ENCODE results near the gene CA4.

DNA sequence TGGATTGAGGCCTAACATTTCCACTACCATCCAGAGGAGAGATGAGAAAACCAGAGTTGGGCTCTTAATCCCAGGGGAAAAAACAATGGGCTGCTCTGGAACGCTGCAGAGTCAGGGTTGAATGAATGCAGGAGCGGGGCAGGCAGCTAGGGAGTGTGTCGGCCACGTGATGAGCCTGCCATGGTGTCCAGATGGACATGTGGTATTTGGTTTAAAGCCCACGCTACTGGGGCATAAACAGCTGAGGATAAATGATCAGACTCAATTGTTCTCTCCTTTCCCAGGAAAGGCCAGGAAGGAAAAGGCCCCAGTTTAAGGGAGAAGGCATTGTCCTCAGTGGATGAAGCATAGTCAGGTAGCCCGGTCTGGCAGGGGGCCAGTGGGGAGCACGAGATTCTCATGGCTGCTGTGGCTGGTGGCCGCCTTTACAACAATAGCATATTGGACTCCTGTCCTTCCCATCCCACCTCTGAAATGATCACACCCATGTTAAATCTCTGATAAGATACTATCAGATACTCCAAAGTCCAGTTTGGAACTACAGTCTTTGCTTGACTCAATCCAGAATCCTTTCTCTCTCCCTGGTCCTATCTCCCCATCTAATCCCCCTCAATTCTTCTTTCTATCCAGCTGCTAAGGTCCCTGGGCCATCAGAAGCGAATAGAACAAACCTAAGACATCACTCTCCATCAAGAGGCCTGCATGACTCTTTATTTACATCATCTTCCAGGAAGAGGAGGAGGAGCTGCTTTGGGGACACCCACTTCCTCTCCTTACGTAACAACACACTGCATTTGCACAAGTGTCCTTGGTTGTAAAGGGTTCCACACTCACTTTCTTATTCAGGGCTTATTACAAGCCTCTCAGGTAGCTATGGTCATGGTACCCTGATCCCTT, 20.4 kb downstream of the CA4 start:
- no peak for TF ChIP-seq EZH2 (IDR thresholded peaks at IDR 0.05; ENCODE audit: borderline replicate concordance, insufficient read depth, low read depth, low read length, poor library complexity, severe bottlenecking)
- TF ChIP-seq, protein P1, sequence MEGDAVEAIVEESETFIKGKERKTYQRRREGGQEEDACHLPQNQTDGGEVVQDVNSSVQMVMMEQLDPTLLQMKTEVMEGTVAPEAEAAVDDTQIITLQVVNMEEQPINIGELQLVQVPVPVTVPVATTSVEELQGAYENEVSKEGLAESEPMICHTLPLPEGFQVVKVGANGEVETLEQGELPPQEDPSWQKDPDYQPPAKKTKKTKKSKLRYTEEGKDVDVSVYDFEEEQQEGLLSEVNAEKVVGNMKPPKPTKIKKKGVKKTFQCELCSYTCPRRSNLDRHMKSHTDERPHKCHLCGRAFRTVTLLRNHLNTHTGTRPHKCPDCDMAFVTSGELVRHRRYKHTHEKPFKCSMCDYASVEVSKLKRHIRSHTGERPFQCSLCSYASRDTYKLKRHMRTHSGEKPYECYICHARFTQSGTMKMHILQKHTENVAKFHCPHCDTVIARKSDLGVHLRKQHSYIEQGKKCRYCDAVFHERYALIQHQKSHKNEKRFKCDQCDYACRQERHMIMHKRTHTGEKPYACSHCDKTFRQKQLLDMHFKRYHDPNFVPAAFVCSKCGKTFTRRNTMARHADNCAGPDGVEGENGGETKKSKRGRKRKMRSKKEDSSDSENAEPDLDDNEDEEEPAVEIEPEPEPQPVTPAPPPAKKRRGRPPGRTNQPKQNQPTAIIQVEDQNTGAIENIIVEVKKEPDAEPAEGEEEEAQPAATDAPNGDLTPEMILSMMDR (IDR thresholded peaks at IDR 0.05): no peak
